NCI-H446 (cell line): ENCODE data around the gene SS18L1.

Source experiments
- DNase-seq, 2 experiments: peaks; one replicate each; lab custom pipeline; 2025; lab: John Stamatoyannopoulos, UW

SS18L1 gene

GRCh38 chr20:62226707-62227590 is 83.4 kb downstream of the SS18L1 start:
- no peak for DNase-seq

- DNase-seq: no peak
Measured at GRCh38 chr20:62227591-62227976, 84.0 kb downstream of the SS18L1 start.

DNA sequence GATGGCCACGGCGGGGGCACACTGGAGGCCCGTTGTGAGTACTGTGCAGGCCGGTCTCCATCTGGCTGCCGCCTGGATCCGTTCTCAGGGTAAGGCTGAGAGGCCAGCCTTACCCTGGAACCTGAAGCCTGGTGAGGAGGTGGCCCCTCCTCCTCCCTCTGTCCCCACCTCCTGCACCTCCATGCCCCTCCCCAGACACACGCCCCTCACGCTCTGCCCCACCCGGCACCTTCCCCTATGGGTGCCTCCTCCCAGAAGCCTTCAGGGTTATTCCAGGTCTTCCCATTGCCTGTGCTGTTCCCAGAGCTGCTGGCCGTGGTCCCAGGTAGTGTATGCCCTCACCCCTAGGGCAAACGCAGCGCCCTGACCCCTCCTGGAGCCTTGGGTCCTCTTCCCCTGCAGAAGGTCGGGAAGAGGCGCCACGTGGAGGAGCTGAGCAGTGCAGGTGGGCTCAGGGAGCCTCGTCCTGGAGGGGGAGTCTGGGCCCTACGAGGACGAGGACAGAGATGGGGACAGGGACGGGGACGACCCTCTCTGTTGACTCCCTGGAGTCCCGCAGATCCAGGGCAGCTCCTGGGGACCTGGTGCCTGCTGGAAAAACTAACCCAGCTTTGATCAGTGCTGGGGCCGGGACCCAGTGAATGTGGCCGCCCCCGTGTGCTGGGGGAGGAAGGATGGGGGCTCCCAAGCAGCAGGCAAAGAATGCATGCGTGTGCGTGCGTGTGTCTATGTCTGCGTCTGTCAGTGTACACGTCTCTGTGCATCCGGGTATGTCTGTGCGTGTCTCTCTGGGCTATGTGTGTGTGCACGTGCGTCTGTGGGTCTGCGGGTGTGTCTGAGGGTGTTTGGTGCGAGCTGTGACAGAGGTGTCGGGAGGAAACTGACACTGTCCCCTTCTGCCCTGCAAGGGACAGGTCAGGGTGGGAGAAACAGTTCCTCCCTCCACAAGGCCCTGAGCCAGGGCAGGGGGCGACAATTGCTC is 84.7 kb downstream of the SS18L1 start:
- no peak for DNase-seq

DNA sequence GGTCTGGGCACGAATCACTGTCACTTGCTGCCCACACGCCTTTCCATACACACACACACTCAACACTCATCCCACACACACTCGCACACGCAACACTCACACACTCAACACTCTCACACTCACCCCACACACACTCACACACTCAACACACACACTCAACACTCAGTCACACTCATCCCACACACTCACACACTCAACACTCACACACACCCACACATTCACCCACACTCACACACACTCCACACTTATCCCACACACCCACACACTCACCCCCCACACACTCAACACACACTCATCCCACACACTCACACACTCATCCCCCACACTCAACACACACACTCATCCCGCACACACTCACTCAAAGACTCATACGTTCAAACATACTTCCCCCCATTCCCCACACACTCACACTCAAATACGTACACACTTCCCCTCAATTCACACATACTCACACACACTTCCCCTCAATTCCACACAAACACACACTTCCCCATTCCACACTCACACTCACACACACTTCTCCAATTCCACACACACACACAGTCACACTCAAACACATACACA is 85.5 kb downstream of the SS18L1 start:
- no peak for DNase-seq

- DNase-seq: no peak
Measured at GRCh38 chr20:62229667-62230066, 86.1 kb downstream of the SS18L1 start.

DNA sequence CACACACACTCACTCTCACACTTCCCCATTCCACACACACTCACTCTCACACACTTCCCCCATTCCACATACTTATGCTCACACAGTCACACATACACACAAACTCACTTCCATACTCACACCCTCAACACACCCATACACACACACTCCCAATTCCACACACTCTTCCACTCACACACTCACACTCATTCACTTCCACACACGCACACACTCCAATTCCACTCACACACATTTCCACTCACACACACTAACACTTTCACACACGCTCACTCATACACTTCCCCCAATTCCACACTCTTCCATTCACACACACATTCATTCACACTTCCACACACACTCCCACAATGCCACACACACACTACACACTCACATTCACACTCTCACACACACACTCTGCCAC is 86.7 kb downstream of the SS18L1 start:
- DNase-seq: no peak

- no peak for DNase-seq
Measured at GRCh38 chr20:62230696-62231095, 87.1 kb downstream of the SS18L1 start.

GRCh38 chr20:62231292-62231691 is 87.7 kb downstream of the SS18L1 start:
- no peak for DNase-seq
